GM12875 (cell line): ENCODE data around the gene LRTM2.

ENCODE experiments used
- H3K4me3 ChIP-seq: one replicate; pipeline ENCODE4 v1.5.1; 2011; ENCODE audit warnings: low read depth, low read length, control low read depth
- TF ChIP-seq, protein P1 (sequence below): IDR thresholded peaks from 2 replicates; pipeline ENCODE4 v1.5.1; 2011; ENCODE audit warnings: low read depth, mild to moderate bottlenecking, control low read depth, inconsistent platforms, low read length, moderate library complexity, borderline replicate concordance; ENCODE audit not compliant: insufficient read depth

Gene LRTM2

DNA sequence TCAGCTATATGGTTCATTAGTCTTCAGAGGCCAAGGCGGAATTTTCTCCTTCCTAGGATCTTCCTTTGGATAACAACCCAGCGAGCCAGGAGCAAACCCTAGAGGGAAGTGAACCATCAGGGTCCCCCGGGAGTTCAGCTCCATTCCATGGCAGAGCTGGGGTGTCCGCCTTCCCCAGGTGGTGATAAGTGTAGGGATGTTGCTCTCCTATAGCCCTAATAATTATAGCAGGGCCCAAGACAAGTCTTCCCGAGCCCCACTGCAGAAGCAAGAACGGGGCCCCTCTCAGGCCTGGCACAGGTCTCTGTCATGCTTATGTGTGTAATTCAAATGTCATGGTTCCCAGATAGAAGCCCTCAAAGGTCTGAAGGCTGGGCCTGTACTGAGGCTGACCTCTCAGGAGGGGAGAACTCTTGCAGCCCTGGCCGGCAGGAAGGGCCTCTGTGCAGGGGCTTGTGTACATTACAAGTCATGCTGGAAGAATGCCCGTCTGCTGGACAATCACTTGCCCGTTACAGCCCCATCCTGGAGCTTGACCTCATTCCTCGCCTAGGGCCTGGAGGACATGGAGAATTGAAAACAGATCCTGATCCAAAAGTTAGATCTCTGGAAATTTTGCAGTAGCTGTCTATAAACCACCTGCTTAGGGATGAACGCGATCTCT, 17.3 kb downstream of the LRTM2 start:
- H3K4me3 ChIP-seq = no peak overlapping the region

GRCh38 chr12:1838205-1838993, 18.0 kb downstream of the LRTM2 start:
- TF ChIP-seq, protein P1, sequence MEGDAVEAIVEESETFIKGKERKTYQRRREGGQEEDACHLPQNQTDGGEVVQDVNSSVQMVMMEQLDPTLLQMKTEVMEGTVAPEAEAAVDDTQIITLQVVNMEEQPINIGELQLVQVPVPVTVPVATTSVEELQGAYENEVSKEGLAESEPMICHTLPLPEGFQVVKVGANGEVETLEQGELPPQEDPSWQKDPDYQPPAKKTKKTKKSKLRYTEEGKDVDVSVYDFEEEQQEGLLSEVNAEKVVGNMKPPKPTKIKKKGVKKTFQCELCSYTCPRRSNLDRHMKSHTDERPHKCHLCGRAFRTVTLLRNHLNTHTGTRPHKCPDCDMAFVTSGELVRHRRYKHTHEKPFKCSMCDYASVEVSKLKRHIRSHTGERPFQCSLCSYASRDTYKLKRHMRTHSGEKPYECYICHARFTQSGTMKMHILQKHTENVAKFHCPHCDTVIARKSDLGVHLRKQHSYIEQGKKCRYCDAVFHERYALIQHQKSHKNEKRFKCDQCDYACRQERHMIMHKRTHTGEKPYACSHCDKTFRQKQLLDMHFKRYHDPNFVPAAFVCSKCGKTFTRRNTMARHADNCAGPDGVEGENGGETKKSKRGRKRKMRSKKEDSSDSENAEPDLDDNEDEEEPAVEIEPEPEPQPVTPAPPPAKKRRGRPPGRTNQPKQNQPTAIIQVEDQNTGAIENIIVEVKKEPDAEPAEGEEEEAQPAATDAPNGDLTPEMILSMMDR = no peak
- H3K4me3 ChIP-seq = no peak overlapping the region

More for the DNA sequence above, 17.3 kb downstream of the LRTM2 start:
- TF ChIP-seq, protein P1 = no peak

- TF ChIP-seq, protein P1 = no peak
- no peak overlapping the region for H3K4me3 ChIP-seq
Measured at GRCh38 chr12:1838994-1839365, 18.6 kb downstream of the LRTM2 start.

GRCh38 chr12:1839464-1839863, 19.1 kb downstream of the LRTM2 start:
- TF ChIP-seq, protein P1 = no peak
- H3K4me3 ChIP-seq = no peak overlapping the region

DNA sequence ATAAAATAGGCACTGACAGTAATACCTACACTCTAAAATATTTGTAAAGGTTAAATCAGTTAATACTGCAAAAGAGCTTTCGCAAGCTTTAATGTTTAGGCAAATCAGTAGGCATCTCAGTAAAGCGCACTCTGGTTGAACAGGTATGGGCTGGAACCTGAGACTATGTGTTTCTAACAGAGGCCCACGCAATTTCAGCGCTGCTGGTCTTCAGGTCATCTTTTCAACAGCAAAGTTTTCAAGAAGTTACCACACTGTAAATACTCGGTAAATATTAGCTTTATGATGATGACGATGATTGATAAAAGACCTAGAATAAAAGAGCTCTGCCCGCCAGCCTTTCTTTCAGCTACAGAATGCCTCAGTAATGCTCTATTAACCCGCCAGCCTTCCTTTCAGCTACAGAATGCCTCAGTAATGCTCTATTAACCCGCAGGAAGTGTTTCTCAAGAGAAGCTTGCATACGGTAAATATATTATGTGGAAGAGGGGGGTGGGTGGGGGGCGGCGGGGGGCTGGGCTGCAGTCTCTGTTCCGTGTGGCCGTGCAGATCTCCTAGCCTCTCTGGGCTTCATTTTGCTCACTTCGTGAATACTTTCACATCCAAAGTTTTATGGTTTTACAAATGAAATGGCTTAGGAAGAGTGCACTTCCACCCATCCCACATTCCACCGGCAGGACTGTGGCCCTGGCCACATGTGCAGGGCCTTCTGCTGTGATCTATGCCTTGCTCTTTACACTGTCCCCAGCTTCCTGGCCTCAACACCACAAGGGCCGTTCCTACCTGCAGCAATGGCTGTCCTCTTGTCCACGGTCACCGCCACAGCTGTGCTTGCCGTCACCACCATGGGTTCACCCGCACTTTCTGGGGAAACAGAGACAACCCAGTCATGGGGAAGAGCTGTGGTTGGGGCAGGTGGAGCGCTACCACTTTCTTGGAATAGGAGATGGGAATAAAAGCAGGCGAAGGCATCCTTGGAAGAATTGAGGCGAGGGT, 19.9 kb downstream of the LRTM2 start:
- H3K4me3 ChIP-seq = no peak overlapping the region
- TF ChIP-seq, protein P1 = no peak

DNA sequence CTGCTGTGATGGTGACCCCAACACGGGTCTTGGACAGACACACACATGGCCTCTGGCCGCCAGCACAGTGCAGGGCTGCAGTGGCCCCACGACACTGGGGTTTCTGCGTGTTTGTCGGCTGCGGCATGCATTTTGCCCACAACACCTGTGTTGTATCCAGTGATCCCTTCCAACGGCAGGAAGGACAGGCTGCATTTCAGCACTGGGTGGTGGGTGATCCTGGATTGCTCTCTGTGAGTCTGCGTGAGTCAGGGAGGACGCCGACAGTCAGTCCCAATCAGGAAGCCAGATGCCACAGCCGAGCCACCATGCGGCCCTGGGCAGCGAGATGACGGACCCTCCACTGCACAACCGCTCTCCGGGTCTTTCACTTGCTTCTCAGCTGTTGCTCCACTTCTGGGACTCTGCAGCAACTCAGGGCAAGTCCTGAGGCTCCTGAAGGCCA, 20.6 kb downstream of the LRTM2 start:
- TF ChIP-seq, protein P1 = no peak
- H3K4me3 ChIP-seq = no peak overlapping the region
